Measurements from ENCODE around the gene CERS3.

Gene CERS3

DNA sequence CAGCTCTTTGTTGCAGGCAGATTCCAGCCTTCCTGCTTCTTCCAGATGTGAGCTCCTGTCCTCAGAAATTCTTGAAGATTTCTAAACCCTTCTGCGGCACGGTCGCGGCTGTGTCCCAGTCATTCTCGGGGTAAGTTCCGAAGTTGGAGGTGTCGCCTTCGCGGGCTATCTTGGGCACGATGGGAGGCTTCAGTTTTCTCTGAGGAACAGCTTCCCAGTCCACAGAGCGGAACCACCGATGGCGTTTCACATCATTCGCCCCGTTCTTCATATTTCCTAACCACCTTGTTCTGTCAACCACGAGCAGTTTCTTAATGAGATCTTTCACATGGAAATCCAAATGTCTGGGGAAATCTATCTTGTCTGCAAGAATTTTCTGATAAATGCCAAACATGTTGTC lies 24.7 kb upstream of the CERS3 start:
- H3K4me3 ChIP-seq (ENCODE audit: control insufficient read depth, low read depth, low read length), result no peak overlapping the region
- TF ChIP-seq, protein P1, sequence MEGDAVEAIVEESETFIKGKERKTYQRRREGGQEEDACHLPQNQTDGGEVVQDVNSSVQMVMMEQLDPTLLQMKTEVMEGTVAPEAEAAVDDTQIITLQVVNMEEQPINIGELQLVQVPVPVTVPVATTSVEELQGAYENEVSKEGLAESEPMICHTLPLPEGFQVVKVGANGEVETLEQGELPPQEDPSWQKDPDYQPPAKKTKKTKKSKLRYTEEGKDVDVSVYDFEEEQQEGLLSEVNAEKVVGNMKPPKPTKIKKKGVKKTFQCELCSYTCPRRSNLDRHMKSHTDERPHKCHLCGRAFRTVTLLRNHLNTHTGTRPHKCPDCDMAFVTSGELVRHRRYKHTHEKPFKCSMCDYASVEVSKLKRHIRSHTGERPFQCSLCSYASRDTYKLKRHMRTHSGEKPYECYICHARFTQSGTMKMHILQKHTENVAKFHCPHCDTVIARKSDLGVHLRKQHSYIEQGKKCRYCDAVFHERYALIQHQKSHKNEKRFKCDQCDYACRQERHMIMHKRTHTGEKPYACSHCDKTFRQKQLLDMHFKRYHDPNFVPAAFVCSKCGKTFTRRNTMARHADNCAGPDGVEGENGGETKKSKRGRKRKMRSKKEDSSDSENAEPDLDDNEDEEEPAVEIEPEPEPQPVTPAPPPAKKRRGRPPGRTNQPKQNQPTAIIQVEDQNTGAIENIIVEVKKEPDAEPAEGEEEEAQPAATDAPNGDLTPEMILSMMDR (IDR thresholded peaks at IDR 0.05; ENCODE audit: control insufficient read depth, insufficient read depth, low read depth, low read length, missing control alignments), result no peak
- no peak for DNase-seq (ENCODE audit: low read depth)

DNA sequence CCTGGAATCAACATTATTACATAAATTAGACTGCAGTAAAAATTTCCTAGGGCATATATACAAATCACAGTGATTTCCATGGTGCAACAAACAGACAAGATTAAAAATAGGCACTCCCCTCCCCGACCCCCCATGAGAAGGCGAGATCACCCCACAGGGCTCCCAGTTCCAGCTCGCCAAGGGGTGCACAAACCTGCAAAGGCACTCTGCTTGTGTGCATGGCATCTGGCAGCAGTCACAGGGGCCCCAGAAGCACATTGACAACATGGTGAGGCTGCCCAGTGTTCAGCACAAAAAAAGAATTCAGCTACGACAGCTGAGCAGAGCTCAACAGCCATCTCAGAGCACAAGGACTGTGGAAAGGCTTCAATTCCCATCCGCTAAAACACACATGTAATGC lies 19.2 kb upstream of the CERS3 start:
- DNase-seq (ENCODE audit: low read depth), result no peak
- TF ChIP-seq, protein P1 (IDR thresholded peaks at IDR 0.05; ENCODE audit: control insufficient read depth, insufficient read depth, low read depth, low read length, missing control alignments), result no peak
- no peak overlapping the region for H3K4me3 ChIP-seq (ENCODE audit: control insufficient read depth, low read depth, low read length)

DNA sequence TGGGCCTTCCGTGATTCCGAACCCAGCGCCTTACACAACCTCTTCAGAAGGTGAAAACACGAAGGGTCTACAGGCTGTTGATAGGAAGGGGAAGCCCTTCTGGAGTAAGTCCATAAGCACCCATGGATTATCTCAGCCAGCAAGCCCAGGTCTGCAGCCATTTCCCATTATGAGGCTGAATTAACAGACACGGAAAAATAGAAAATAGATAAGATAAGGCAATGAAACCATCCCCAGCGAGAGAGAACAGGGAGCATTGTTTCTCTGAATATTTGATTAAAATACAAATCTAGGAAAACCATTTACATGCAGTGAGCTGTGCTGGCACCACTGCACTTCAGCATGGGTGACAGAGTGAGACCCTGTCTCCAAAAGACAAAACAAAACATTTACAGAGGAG lies 16.2 kb upstream of the CERS3 start:
- no peak overlapping the region for H3K4me3 ChIP-seq (ENCODE audit: control insufficient read depth, low read depth, low read length)
- TF ChIP-seq, protein P1 (IDR thresholded peaks at IDR 0.05; ENCODE audit: control insufficient read depth, insufficient read depth, low read depth, low read length, missing control alignments), result no peak
- no peak for DNase-seq (ENCODE audit: low read depth)

DNA sequence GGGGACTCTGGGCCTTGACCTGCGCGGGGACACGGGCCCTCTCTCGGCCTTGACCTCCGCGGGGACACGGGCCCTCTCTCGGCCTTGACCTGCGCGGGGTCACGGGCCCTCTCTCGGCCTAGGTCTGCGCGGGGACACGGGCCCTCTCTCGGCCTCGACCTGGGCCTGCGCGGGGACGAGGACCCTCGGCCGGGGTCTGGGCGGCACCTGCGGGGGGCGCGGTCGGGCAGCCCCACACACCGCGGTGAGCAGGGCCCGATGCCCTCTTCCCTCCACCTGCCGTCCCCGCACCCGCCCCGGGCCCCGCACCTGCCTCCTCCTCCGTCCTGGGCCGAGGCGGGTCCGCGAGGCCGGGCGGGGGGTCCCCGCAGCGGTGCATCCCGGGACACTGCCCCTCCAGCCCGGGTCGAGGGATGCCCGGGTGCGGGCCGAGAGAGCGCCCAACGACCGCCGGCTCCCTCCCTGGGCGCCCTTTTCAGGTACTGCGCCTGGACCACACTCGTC lies 15.6 kb upstream of the CERS3 start:
- TF ChIP-seq, protein P1 (IDR thresholded peaks at IDR 0.05; ENCODE audit: control insufficient read depth, insufficient read depth, low read depth, low read length, missing control alignments), result no peak
- H3K4me3 ChIP-seq (ENCODE audit: control insufficient read depth, low read depth, low read length), result no peak overlapping the region
- no peak for DNase-seq (ENCODE audit: low read depth)

DNA sequence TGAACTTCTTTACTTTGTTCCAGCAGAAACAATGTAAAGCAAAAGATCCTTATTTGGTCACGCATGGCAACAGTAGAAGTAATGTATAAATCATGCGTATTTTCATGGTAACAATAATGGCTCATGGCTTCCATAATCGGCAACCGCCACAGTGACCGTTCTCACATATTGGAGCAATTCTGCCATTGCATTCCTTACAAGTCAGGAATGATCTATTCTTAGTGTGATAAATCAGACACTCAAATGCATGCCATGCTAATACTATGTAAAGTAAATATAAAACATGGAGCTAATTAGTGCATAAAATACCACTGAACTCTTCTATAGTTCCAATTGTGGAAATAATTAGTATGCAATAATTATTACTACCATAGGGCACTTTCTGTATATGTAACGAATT lies 13.5 kb upstream of the CERS3 start:
- no peak overlapping the region for H3K4me3 ChIP-seq (ENCODE audit: control insufficient read depth, low read depth, low read length)
- TF ChIP-seq, protein P1 (IDR thresholded peaks at IDR 0.05; ENCODE audit: control insufficient read depth, insufficient read depth, low read depth, low read length, missing control alignments), result no peak
- DNase-seq (ENCODE audit: low read depth), result no peak

DNA sequence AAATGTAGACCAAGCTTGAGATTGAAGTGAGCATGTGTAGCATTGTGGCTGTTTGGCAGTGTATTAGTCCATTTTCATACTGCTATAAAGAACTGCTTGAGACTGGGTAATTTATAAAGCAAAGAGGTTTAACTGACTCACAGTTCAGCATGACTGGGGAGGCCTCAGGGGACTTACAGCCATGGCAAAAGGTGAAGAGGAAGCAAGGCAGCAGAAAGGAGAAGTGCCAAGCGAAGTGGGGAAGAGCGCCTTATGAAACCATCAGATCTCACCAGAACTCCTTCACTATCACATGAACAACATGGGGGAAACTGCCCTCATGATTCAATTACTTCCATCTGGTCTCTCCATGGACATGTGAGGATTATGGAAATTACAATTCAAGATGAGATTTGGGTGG lies 8.6 kb upstream of the CERS3 start:
- H3K4me3 ChIP-seq (ENCODE audit: control insufficient read depth, low read depth, low read length), result no peak overlapping the region
- TF ChIP-seq, protein P1 (IDR thresholded peaks at IDR 0.05; ENCODE audit: control insufficient read depth, insufficient read depth, low read depth, low read length, missing control alignments), result no peak
- DNase-seq (ENCODE audit: low read depth), result no peak

DNA sequence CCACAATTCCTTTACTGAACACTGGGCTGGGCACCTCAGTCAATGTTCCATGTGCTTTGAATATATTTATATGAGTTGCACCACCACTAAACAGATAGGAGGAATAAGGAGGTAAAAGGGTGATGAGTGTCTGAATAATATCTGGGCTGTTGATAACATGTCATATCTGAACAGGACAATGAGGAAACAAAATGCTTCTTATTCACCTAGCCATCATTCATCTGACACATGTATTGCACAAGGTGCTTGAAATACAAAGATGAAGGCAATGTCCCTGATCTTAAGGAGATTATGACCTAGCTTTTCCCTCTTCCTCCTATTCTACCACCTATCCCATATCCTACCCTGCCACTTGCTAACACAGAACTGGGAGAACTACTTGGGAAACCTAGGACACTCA lies 8.0 kb upstream of the CERS3 start:
- DNase-seq (ENCODE audit: low read depth), result no peak
- H3K4me3 ChIP-seq (ENCODE audit: control insufficient read depth, low read depth, low read length), result no peak overlapping the region
- TF ChIP-seq, protein P1 (IDR thresholded peaks at IDR 0.05; ENCODE audit: control insufficient read depth, insufficient read depth, low read depth, low read length, missing control alignments), result no peak
